ENCODE results near the gene BPIFB4. TPM values are rescaled to one million over a fixed set of nuclear protein-coding genes. Genes with fewer than 3 reads are reported as not detected.

Gene BPIFB4
- polyA plus RNA-seq, 5 donors: not detected

- DNase-seq: no peak
These were observed 17.8 kb upstream of the BPIFB4 start for GRCh38 chr20:33061658-33062028.

- DNase-seq: no peak
These were observed 17.2 kb upstream of the BPIFB4 start for GRCh38 chr20:33062105-33062824.

- no peak for DNase-seq
These were observed 16.7 kb upstream of the BPIFB4 start for GRCh38 chr20:33062825-33063149.

- DNase-seq: no peak
These were observed 16.2 kb upstream of the BPIFB4 start for GRCh38 chr20:33063271-33063670.

GRCh38 chr20:33064572-33065287 is 14.7 kb upstream of the BPIFB4 start:
- no peak for DNase-seq

- DNase-seq: no peak
These were observed 13.7 kb upstream of the BPIFB4 start for GRCh38 chr20:33065785-33066184.

GRCh38 chr20:33067806-33068205 is 11.6 kb upstream of the BPIFB4 start:
- DNase-seq: no peak

- no peak for DNase-seq
These were observed 11.0 kb upstream of the BPIFB4 start for GRCh38 chr20:33068251-33068939.

GRCh38 chr20:33069673-33070072 is 9.8 kb upstream of the BPIFB4 start:
- no peak for DNase-seq

GRCh38 chr20:33070111-33071053 is 9.1 kb upstream of the BPIFB4 start:
- DNase-seq: no peak

GRCh38 chr20:33071198-33071597 is 8.2 kb upstream of the BPIFB4 start:
- DNase-seq: no peak

GRCh38 chr20:33072362-33072761 is 7.1 kb upstream of the BPIFB4 start:
- no peak for DNase-seq

- DNase-seq: no peak
These were observed 6.6 kb upstream of the BPIFB4 start for GRCh38 chr20:33072813-33073212.

GRCh38 chr20:33074675-33075074 is 4.8 kb upstream of the BPIFB4 start:
- no peak for DNase-seq

- DNase-seq: no peak
These were observed 4.2 kb upstream of the BPIFB4 start for GRCh38 chr20:33075281-33075680.

GRCh38 chr20:33076662-33077372 is 2.6 kb upstream of the BPIFB4 start:
- DNase-seq: no peak

GRCh38 chr20:33081411-33082154 is 2.1 kb downstream of the BPIFB4 start:
- DNase-seq: no peak

- no peak for DNase-seq
These were observed 3.1 kb downstream of the BPIFB4 start for GRCh38 chr20:33082546-33082945.

- no peak for DNase-seq
These were observed 4.3 kb downstream of the BPIFB4 start for GRCh38 chr20:33083544-33084340.

GRCh38 chr20:33084722-33085121 is 5.3 kb downstream of the BPIFB4 start:
- no peak for DNase-seq
